NCI-H510A treated with DMSO at 0.1 percent for 48 hours (cell line): Measurements from ENCODE around the gene SETD6.
"Not testable (repeated sequence)": the region's sequence is repeated elsewhere in the genome, so short reads cannot be mapped to it uniquely, and the experiment has no call there.

Experiments
- DNase-seq: peaks from one replicate; lab custom pipeline; 2025; lab: John Stamatoyannopoulos, UW

Gene SETD6

GRCh38 chr16:58515125-58515870, at the start of gene SETD6:
Gene SETD6 (plus strand): TSS chr16:58515517. CDS start chr16:58515538, 21 bp downstream.
- peak; percentile 64 for DNase-seq

GRCh38 chr16:58465817-58466216, 49.5 kb upstream of the SETD6 start:
- DNase-seq: no peak

- no peak for DNase-seq
Measured at GRCh38 chr16:58466396-58466795, 48.9 kb upstream of the SETD6 start.

GRCh38 chr16:58467905-58468304, 47.4 kb upstream of the SETD6 start:
- DNase-seq: no peak

GRCh38 chr16:58471209-58471975, 43.9 kb upstream of the SETD6 start:
- DNase-seq: no peak

GRCh38 chr16:58472266-58472665, 43.1 kb upstream of the SETD6 start:
- DNase-seq: no peak

GRCh38 chr16:58472827-58473226, 42.5 kb upstream of the SETD6 start:
- no peak for DNase-seq

- DNase-seq: no peak
Measured at GRCh38 chr16:58474296-58474695, 41.0 kb upstream of the SETD6 start.

- no peak for DNase-seq
Measured at GRCh38 chr16:58475091-58475619, 40.2 kb upstream of the SETD6 start.

GRCh38 chr16:58476791-58477190, 38.5 kb upstream of the SETD6 start:
- DNase-seq: no peak

GRCh38 chr16:58478427-58478826, 36.9 kb upstream of the SETD6 start:
- DNase-seq: no peak

GRCh38 chr16:58481226-58481869, 34.0 kb upstream of the SETD6 start:
- no peak for DNase-seq

- no peak for DNase-seq
Measured at GRCh38 chr16:58481931-58482330, 33.4 kb upstream of the SETD6 start.

GRCh38 chr16:58485184-58485887, 30.0 kb upstream of the SETD6 start:
- no peak for DNase-seq

GRCh38 chr16:58487566-58488351, 27.6 kb upstream of the SETD6 start:
- peak; percentile 71 for DNase-seq

GRCh38 chr16:58488531-58488930, 26.8 kb upstream of the SETD6 start:
- no peak for DNase-seq

- no peak for DNase-seq
Measured at GRCh38 chr16:58490065-58490464, 25.3 kb upstream of the SETD6 start.

- DNase-seq: not testable (repeated sequence)
Measured at GRCh38 chr16:58490539-58490938, 24.8 kb upstream of the SETD6 start.

- DNase-seq: no peak
Measured at GRCh38 chr16:58492066-58492465, 23.3 kb upstream of the SETD6 start.

GRCh38 chr16:58492735-58493134, 22.6 kb upstream of the SETD6 start:
- peak; percentile 13 for DNase-seq

- no peak for DNase-seq
Measured at GRCh38 chr16:58493756-58494431, 21.4 kb upstream of the SETD6 start.
